Activated CD4-positive, alpha-beta T cell treated with anti-CD3 and anti-CD28 coated beads for 48 hours (primary cell): ENCODE results near the gene SULT1C2.
"Not testable (repeated sequence)": the region's sequence is repeated elsewhere in the genome, so short reads cannot be mapped to it uniquely, and the experiment has no call there.

Experiments
- DNase-seq: peaks from one replicate; pipeline ENCODE4 v3.0.0-alpha.2; 2020

Gene SULT1C2

DNA sequence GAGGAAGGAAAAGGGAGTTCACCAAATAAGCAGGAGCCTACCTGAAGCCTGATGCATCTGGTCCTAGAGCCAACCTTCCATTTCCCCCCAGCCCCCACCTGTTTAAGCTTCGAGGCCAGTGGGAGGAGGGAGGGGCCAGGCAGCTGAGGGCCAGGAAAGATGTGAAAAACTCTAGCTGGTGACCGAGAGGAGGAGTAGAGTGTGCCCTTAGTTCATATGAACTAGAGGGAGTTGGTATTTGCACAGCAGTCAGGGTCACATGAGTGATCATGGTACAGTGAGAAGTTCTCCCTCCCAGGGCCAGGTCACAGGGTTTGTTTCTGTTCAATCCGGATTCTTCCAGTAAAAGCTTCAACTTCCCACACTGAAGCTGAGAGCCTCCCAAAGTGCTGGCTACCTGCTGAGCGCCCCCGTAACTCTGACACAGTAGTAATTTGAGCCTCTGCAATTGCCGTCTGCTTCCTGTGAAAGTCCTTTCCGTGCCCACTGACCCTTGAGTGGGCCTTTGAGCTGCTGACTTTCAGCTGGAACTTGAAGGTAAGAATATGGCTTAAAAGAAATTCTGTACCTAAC is at the start of gene SULT1C2:
Gene SULT1C2, plus strand, starts transcription at position 362 of the 573 bp plus-strand sequence. CDS start 4,773 bp downstream, outside the sequence.
- no peak for DNase-seq

DNA sequence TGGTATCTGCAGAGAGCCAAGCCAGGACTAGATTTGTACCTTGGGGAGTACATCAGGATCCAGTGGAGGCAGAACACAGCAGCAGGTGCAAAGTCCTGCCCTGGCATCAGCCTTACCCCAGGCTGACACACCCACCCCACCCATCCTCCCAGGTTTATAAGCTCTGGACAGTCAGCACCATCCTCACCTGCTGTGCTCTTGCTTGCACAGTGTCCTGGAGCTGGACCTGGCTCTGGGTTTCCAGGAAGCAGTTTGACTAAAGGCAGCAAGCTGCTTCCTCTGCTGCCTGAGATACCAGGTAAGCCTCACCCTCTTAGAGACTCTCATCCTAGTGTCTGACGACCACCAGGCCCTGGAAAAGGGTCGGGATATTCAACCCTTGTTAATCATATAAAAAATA is 48.9 kb upstream of the SULT1C2 start, which contains the start of gene SULT1C3:
Gene SULT1C3, plus strand, starts transcription at position 183 of the 400 bp plus-strand sequence. CDS start 7,227 bp downstream, outside the sequence.
- no peak for DNase-seq

DNA sequence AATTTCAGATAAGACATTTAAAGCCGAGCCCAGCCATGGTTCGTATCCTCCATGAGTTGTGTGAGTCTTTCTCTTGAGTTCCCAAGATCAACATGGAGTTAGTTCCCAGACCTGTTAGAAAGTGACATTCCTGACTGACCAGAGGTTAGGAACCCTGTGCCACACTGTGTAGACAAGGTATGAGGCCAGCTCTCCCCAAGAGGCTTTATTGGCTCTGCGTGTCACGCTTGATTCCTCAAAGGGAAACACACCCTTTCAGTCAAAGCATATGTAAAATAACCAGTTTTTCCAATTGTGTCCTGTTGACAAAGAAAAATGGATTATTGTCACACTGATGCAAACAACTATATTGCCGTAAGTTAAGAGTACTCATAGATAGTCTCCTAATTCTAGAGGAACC is 47.7 kb upstream of the SULT1C2 start:
- DNase-seq = no peak

DNA sequence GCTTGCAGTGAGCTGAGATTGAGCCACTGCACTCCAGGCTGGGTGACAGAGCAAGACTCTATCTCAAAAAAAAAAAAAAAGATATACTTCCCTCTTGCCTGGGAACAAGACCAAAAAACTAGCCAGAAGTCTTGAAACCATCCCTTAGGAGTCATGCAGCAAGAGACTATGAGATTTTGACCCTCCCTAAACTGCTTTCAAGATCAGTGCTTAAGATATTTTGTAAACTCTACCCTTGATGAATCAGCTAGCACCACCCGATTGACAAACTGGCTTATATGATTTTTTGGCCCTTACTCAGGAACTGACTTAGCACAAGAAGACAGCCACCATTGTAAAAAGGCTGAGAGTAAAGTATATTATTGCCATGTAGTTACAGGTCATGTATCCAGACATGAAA is 45.1 kb upstream of the SULT1C2 start:
- DNase-seq = no peak

DNA sequence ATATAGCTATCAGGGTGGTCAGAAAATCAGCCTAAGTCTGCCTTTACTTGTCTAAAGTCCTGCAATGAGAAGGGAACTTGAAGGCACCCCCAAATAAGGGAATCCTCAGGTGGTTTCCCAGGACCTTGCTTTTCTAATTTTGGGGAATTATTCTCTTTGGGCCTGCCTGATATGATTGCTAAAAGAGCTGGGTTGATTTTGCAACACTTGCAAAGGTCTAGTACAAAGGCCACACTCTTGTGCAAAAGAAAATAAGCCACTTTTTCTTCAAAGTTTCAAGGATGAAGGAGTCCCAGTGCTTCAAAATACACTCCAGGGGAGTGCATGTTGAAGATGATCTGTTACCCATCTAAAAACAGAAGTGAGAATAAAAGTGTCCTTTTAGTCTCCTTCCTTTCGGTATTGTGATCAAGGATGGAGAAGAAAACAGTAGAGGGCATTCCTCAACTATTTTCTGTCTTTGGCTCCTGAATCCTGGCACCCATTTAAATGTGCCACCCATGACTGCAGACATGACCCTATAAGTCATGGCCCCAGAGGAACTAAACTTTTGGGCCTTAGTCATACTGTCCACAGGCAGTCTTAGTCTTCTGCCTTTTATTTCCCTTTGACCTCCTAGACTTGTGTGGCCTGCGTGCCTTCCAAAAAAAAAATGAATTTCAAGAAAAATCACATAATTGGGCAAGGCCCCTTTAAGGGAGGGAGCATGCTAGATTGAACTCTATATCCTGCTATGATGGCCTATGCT is 43.9 kb upstream of the SULT1C2 start:
- no peak for DNase-seq

DNA sequence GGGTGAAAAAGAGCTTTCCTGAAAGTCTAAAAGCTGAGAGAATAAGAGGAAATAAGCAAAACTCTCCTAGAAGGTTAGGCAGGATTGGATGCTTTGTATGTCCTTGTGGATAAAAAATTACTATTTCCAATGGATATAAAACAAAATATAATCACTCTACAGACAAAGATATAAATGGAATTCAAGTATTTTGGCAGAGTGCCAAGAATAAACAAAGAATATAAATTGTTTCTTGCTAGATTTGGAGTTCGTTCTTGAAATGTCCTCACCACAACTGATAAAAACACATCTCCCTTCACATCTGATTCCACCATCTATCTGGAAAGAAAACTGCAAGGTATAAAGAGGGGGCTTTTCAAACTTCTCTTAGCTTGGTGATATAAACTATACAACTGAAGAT is 35.6 kb upstream of the SULT1C2 start:
- DNase-seq = no peak

DNA sequence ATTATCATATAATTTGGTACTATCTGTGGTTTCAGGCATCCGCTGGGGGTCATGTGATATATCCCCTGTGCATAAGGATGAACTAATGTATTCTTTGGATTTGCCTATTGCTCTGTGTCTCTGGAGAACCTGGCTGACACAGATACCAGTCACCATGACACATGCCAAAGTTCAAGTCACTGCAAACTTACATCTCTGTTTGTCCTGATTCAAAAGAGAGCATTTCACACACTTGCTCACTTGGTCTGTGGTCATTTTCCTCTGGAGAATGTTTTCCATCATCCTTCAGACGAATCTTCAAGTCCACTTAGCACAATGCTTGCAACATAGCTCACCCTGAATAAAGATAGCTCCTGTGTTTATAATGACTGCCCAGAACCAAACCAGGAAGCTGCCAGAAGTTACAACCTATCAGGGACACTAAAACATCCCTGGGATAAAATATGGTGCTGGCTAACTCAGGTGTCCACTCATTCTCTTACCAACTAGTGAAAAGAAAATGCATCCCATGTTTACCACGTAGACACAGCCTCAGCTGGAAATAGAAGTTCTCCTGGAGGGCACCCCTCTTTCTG is 30.9 kb upstream of the SULT1C2 start:
- DNase-seq = no peak

DNA sequence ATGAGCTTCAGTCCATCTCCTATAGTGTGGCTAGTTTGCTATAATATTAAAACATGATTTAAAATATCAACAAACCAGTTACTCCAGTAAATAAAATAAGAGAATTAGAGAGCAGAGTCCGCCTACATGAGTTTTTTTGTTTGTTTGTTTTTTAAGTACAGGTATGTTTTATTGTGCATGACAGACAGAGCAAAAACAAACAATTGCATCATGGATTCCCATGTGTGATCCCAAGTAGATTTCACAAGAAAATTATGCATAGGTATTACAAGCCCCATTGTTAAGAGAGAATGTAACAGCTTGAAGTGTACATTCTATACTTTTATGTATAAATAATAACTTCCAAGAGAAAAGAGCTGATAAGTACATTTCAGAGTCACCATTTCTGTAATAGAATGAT is 27.9 kb upstream of the SULT1C2 start:
- no peak for DNase-seq

DNA sequence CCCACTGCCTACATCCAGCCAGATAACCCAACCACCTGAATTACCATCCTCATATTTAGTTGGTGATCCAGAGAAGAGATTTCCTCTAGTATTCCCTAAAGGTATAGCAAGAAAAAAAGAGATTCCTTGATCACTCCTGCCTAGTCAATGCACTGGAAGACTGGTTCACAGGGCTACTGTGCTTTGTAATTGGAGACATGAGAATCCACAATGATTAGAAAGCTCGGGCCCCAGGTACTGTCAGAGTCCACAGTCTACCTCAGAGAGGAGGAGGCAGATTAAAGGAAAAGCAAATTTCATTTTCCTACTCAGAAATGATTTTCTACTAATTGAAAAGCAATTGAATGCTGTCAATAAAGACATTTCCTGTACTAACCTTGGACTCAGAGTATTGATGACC is 26.7 kb upstream of the SULT1C2 start:
- DNase-seq = no peak

DNA sequence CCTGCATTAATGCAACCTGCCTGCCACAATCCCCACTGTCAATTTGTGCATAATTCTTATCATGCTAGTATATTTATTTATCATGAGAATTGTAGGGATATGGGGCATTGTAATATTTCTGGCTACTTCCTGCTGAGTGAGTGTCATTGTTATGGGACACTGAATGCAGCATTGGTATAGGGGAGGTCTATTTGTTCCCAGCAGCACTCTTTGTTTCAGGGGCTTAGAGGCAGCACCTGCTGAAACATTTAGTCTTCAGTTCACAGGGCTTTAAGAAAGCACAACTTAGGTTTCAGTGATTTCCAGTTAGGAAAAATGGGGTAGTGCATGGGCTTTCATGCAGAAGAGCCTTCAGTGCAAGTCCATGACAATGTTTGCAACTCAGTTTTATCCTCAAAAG is 25.3 kb upstream of the SULT1C2 start:
- no peak for DNase-seq

DNA sequence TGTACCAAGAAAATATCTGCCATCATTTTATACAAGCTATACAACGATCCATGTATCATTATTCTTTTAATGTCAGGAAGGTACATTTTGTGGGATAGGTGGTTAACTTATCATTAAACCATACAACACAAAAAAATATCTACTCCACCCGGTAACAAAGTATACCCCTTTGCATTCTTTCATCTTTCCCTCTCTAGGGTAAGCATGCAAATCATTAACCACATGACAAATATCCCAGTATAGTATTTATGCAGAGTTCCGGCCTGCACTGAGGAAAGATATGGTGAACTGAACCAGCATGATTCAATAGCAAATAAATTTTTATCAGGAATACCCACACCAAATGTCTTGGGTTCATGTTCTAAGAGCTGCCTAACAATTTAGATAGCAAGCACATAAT is 22.5 kb upstream of the SULT1C2 start:
- no peak for DNase-seq

DNA sequence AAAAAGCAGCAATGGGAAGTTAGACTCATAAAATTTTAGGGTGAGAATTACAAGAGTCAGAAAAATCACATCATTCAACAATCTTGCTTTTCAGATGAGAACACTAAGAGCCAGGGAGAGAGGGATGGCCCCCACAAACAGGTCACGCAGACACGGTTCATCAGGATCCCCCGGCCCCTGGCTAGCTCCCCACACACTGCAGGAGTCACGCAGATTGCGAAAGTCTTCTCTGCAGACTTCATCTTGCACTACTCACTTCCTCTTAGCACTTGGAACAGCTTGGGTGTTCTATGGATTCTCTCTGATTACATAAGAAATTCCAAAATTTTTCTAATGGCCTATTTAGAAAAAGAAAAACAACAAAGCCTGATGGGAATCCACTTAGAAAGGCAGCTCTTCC is 21.6 kb upstream of the SULT1C2 start:
- DNase-seq = no peak

DNA sequence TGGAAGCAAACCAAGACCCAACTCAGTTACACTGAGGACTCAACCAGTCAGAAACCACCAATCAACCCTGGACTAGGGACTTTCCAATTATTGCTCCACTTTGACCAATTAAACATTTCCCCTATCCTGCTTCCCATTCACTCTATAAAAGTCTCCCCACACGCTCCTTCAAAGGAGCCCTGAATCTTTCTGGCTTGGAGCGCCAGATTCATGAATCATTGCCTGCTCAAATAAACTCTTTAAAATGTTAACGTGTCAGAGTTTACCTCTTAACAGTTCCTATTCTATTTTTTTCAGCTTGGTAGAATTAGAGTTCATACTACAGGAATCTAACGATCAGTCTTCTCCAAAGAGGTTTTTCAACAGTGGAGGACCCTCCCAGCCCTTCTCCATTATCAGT is 20.7 kb upstream of the SULT1C2 start:
- DNase-seq = no peak

DNA sequence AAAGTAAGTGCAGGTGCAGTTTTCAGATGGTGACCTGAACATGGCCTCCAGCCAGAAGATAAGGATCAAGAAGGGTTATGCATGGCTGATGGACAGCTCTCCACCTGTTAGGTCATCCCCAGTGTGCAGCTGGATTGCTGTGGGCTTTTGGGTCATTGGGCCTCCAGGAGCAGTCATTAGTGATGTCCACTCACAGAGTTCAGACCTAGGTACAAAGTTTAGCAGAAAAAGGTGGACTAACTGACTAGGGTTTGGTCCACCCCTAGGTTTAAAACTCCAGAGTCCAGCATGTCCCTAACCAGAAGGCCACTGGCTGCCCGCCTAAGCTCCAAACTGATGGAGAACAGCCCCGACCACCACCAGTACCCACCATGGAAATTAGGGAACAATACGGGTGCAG is 18.3 kb upstream of the SULT1C2 start:
- DNase-seq = no peak

DNA sequence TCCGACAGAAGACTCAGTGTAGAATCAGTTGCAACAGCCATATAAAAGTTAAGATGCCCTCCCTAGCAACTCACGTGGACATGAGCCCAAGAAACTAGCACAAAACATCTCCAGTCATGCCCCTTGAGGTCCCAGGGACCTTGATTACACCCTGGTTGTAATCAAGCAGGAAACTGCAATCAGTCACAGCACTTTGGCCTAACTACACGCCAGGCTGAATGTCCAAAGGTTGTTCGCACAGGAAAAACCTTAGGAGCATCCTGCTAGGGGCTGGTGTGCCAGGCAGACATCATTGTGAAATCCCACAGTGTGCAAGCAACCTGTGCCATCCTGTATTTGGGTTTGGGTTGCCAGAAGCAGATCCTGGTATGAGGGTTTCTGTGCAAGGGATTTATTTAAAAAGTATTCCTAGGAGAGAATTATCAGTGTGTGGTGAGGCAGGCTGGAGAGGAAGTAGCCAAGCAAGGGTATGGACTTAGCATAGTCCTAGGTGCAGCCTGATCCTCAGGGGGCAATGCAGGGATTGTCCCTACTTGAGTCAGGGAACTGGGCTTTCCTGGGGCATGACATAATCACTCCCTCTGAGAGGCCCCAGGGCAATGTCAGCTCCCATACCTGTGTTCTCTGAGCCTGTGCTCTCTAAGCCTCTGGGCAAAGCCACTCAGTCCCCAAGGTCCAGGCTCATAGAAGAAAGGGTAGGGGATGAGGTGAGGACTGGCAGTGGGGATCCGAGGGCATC is 17.8 kb upstream of the SULT1C2 start:
- DNase-seq = no peak

DNA sequence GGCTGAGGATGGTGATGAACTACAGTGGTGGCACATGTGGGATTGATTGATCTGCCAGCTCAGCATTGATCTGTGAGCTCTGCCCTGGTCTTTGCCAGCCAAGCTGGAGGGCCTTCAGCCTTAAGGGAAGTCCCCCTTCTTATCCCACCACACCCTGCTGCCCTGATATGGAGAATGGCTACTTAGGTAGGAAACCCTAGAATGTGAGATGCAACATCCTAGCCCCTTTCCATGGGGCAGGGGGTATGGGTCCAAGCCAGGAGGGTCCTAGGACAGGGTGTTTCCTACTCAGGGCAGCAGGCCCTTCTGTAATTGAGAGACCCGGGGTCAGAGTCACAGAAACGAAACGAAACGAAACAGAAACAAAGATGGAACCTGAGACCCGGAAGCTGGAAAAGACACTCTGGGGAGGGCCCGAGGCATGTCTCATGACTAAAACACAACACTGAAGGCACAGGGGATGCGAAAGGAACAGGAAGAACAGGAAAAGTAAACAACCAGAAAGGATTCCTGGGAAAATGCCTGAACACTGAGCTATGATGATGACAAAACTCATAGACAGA is 16.9 kb upstream of the SULT1C2 start:
- no peak for DNase-seq

DNA sequence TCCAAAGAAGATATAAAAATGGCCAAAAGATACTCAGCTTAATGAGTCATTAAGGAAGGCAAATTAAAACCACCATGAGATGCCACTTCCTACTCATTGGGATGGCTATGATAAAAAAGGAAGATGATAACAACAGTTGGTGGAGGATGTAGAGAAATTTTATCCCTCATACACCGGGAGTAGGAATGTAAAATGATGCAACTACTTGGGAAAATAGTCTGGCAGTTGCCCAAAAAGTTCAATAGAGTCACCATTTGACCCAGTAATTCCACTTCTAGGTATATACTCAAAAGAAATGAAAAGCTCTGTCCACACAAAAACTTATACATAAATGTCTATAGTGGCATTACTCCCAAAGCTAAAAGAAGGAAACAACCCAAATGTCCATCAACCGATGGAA is 10.1 kb upstream of the SULT1C2 start:
- no peak for DNase-seq

DNA sequence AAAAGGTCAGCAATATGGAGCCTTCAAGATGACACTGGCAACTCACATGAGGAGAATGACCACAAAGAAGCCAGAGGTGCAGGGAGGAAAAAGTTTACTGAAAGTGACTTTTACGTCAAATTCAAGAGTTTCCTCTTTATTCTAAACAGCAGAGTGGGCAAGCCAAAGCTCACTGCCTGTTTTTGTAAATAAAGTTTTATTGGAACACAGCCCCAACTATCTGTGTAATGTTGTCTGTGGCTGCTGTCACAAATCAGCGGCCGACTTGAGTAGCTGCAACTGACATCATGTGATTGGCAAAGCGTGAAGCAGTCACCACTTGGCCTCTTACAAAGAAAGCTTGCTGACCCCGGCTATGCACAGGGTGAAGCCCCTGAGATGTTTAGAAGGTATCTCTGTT is 9.2 kb upstream of the SULT1C2 start:
- DNase-seq = no peak

DNA sequence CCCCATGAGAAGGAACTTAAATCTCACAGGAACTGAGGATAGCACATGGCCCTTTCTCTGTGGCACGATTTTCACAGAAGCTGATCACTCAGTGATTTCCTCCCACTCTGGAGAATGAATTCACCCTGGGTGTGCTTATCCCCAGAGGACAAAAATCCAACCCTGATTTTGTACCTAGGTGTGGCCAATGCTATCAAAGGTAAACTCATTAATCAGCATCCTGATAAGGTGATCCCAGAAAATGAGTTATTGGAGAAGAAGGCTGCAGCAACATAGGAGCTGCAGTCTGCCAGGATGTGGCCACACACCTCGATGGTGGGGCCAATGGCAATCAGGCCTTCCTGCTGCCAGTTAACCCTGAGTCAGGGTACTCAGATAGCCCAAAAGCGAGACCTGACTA is 8.2 kb upstream of the SULT1C2 start:
- no peak for DNase-seq

DNA sequence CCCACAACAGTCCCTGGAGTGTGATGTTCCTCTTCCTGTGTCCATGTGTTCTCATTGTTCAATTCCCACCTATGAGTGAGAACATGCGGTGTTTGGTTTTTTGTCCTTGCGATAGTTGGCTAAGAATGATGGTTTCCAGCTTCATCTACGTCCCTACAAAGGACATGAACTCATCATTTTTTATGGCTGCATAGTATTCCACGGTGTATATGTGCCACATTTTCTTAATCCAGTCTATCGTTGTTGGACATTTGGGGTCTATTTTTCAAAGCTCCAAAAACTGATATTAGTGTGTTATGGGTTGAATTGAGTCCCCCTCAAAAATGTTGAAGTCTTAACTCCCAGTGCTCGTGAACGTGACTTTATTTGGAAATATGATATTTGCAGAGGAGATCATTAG is 4.1 kb upstream of the SULT1C2 start:
- not testable (repeated sequence) for DNase-seq

DNA sequence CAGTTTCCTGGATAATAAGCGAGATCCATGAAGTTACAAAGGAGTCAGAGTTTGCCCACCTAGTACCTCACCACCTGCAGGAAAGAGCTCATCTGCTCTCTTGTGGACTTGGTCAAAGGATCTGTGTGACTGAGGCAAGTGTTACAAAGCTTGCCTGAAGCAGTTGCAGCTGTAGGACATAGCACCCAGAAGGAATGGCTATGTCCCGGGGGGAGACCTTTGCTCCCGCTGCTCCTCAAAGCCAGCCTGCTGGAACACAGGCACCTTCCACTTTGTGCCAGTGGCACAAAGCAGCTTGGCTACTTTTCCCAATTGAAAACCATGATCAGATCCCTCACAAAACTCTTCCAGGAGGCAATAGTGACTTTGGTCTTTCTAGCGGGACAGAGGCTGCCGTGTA is 3.1 kb upstream of the SULT1C2 start:
- DNase-seq = no peak

DNA sequence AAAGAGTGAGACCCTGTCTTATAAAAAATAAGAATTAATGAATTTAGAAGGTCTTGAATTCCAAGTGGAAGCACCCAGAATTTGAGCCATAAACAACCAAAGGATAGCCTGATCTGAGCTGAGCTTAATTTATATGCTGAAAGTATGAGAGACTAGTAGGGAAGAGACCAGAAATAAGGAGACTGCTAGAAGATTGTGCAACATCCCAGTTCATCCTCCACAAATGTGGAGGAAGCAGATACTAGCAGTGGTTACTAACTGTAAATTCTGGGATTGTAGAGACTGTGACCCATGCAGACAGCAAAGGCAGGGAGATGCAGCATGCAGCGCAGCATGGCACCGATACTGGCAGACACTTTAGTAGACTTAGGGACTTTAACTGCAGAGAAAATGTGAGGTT is 1.5 kb upstream of the SULT1C2 start:
- no peak for DNase-seq

DNA sequence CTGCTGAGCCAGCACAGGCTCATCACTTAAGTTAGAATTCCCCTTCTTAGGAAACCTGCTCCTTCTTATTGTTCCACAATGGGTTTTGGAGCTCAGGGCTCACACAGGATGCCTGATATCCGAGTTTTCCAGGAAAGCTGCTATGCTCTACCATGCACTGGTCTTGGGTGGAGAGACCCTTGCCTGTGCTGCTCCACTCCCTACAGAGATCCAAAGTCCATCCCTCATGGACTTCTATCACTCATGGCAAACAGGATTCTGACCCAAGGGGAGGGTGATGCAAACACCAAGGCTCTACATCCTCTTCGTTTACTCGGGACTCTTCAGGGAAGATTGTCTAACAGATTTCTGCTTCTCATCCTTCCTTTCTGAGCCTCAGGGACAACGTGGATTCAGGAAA is 5.2 kb downstream of the SULT1C2 start:
- no peak for DNase-seq
